ENCODE data around the gene DRC7.

GRCh38 chr16:57700781-57701551 is 6.4 kb downstream of the DRC7 start:
- no peak for TF ChIP-seq CTCF (IDR thresholded peaks at IDR 0.05)
- TF ChIP-seq REST (IDR thresholded peaks at IDR 0.05; ENCODE audit: insufficient read depth in 1 of 2, low read depth in 2 of 2, low read length in 1 of 2): no peak
- TF ChIP-seq TCF7L2 (IDR thresholded peaks at IDR 0.05; ENCODE audit: low read depth, low read length): no peak
- no peak for TF ChIP-seq SIN3A (IDR thresholded peaks at IDR 0.05; ENCODE audit: borderline replicate concordance, insufficient read depth, low read depth, low read length)
